Measurements from ENCODE around the gene TAS2R16.
"Not testable (repeated sequence)": the region's sequence is repeated elsewhere in the genome, so short reads cannot be mapped to it uniquely, and the experiment has no call there.

The TAS2R16 gene

DNA sequence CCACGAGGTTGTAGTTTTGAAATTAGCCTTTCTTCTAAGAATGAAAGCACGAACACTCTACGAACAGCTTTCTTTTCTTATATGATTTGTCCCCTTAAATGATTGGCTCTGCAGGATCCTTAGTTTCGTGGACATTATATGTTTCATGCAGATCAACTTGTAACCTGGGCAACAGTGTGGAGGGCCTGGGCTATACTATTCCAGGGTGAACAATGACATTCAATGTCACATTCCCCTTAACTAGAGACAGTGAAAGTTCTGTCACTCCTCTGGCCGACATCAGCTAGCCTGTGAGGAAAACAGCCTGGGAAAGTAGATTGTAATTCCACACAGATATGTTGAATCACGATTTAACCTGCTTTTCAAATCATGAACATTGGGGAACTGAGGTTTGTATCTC is 23.4 kb downstream of the TAS2R16 start:
- DNase-seq (ENCODE audit: low read depth), result no peak

DNA sequence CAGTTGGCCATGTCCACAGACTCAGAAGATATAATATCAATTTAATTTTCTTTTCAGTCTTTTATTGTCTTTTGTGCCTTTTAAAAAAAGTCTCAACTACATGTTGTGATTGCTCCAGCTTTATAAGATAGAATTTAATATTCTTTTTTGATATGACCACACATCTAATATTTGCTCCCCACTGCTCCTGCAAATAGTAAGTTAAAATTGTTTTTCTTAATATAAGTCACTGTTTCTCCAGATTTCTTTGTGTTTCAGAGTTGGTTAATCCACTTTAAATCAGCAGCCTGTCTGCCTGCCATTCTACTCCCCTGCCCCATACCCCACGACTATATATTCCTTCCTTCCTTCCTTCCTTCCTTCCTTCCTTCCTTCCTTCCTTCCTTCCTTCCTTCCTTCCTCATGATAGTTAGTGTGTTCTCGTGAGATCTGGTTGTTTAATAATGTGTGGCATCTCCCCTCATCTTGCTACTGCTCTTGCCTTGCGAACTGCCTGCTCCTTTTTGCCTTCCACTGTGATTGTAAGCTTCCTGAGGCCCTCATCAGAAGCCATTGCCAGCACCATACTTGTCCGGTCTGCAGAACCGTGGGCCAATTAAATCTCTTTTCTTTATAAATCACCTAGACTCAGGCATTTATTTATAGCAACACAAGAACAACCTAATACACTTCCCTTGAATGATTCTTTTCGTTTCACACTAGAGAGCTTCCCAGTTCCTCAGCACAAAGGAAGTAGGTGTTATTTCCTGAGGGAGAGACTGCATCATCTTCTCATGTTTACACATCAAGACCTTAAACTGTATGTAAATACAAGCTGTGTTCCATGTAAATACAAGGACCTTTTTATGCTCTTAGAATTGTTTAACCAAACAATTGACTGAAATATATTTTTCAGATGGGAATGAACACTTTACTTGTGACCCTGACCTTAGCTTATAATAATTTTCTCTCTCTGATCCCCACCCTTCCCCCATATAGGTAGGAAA is 24.5 kb downstream of the TAS2R16 start:
- DNase-seq (ENCODE audit: low read depth), result no peak

DNA sequence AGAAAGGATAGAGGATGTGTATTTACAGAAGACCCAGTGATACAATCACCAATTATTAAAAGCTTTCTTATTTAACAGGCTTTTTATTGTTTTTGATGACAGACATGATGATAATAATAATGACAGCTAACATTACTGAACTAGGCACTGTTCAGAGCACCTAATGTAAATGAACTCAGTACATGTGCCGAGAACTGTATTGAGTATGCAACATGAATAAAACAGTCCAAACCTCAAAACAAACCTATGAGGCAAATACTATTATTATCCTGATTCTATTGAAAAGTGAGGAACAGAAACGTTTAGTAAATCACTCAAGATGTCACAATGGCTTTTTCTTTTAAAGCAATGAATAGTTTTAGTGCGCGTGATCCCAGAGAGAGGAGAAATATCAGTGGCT is 27.1 kb downstream of the TAS2R16 start:
- DNase-seq (ENCODE audit: low read depth), result no peak

DNA sequence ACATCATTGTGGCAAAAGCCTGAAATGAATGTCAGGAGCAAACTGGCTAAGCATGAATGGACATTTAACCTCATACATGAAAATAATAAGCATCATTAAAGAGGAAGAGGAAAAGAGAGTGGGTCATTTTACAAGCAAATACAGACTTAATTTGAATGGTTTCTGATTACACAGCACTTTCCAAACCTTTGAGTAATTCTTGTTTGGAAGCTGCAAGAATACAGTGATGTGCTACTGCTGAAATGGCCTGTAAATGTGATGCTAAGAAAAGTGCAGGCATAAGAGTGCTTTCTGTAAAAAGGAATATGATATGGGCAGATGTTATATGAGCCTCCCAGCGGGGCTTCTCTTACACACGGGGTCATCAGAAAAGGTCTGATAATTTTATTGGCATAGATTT is 30.2 kb downstream of the TAS2R16 start:
- DNase-seq (ENCODE audit: low read depth), result no peak

DNA sequence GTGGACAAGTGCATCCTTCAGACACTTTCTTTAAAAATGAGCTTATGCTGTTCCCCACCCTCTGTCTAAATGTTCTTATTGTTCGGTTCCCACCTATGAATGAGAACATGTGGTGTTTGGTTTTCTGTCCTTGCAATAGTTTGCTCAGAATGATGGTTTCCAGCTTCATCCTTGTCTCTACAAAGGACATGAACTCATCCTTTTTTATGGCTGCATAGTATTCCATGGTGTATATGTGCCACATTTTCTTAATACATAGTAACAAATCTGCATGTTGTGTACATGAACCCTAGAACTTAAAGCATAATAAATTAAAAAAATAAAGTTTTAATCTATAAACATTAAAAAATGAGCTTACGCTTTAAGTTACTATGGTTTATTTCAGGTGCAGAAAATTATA is 41.8 kb downstream of the TAS2R16 start:
- not testable (repeated sequence) for DNase-seq (ENCODE audit: low read depth)

DNA sequence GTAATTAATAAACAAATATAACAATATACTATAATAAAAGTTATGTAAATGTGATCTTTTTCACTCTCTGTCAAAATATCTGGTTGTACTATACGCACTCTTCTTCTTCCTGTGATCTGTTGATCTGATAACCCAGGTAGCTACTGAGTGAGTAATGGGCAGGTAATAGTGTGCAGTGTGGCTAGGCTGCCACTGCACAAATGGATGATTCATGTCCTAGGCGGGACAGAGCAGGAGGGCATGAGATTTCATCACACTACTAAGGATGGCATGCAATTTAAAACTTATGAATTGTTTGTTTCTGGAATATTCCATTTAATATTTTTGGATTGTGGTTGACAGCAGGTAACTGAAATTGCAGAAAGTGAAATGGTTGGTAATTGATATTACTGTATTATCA is 44.5 kb downstream of the TAS2R16 start:
- no peak for DNase-seq (ENCODE audit: low read depth)

DNA sequence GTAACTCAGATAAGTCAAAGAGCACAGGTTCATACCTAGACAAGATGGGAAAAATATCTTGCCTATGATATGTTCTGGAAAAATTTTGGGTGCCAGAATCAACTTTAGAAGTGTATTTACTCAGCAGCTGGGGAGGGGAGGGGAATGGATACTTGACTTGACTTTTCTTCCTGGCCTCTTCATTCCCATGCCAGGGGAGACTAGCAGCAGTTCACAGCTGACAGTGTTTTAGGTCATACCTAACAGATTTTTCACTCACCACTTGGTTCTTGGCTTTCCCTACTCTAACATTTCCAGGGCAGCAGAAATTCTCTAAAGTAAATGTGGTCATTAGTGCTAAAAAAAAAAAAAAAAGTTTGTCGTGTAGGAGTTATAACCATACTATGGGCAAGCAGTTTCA is 46.3 kb downstream of the TAS2R16 start:
- no peak for DNase-seq (ENCODE audit: low read depth)
